Measurements from ENCODE around the gene ITGB1.
"Not testable (repeated sequence)": the region's sequence is repeated elsewhere in the genome, so short reads cannot be mapped to it uniquely, and the experiment has no call there.

ITGB1 gene

GRCh38 chr10:32931593-32931992, 26.4 kb downstream of the ITGB1 start:
- peaks cover 82% of the 10 kb centered on the region for H3K36me3 ChIP-seq (ENCODE audit: control insufficient read depth, insufficient read depth, low read length)
- H3K9me3 ChIP-seq (ENCODE audit: control insufficient read depth, low read length), result no peaks in the 10 kb centered on the region
- H3K4me3 ChIP-seq (ENCODE audit: extremely low read depth, insufficient read depth, low read length, poor library complexity, severe bottlenecking), result no peak overlapping the region
- peak overlapping the region; percentile 6 for H3K27ac ChIP-seq (ENCODE audit: low read depth, low read length, severe bottlenecking)
- H3K4me1 ChIP-seq (ENCODE audit: control insufficient read depth, insufficient read depth, low read length, poor library complexity, severe bottlenecking), result peaks cover 7% of the 10 kb centered on the region
- 75 to 100% methylated on average over 1 of the region's 1 CpG for WGBS, 2 experiments (ENCODE audit: insufficient coverage in 2 of 2)

- H3K4me3 ChIP-seq (ENCODE audit: extremely low read depth, insufficient read depth, low read length, poor library complexity, severe bottlenecking), result no peak overlapping the region
- peaks cover 82% of the 10 kb centered on the region for H3K36me3 ChIP-seq (ENCODE audit: control insufficient read depth, insufficient read depth, low read length)
- no peak overlapping the region for H3K27ac ChIP-seq (ENCODE audit: low read depth, low read length, severe bottlenecking)
- no peaks in the 10 kb centered on the region for H3K9me3 ChIP-seq (ENCODE audit: control insufficient read depth, low read length)
- no peaks in the 10 kb centered on the region for H3K4me1 ChIP-seq (ENCODE audit: control insufficient read depth, insufficient read depth, low read length, poor library complexity, severe bottlenecking)
These were observed 28.0 kb downstream of the ITGB1 start for GRCh38 chr10:32930036-32930435.

- Histone ChIP-seq H3K4me3 (ENCODE audit: extremely low read depth, insufficient read depth, low read length, poor library complexity, severe bottlenecking) (no peak overlapping the region), H3K36me3 (ENCODE audit: control insufficient read depth, insufficient read depth, low read length) (peaks cover 82% of the 10 kb centered on the region), H3K4me1 (ENCODE audit: control insufficient read depth, insufficient read depth, low read length, poor library complexity, severe bottlenecking) (peaks cover 2% of the 10 kb centered on the region), H3K27ac (ENCODE audit: low read depth, low read length, severe bottlenecking) (no peak overlapping the region), H3K9me3 (ENCODE audit: control insufficient read depth, low read length) (no peaks in the 10 kb centered on the region)
- WGBS, 2 experiments (ENCODE audit: insufficient coverage in 2 of 2), result 97 to 100% methylated on average over 3 of the region's 6 CpGs
These were observed 28.4 kb downstream of the ITGB1 start for GRCh38 chr10:32929634-32930033.

- H3K9me3 ChIP-seq (ENCODE audit: control insufficient read depth, low read length), result no peaks in the 10 kb centered on the region
- peaks cover 4% of the 10 kb centered on the region for H3K4me1 ChIP-seq (ENCODE audit: control insufficient read depth, insufficient read depth, low read length, poor library complexity, severe bottlenecking)
- no peak overlapping the region for H3K4me3 ChIP-seq (ENCODE audit: extremely low read depth, insufficient read depth, low read length, poor library complexity, severe bottlenecking)
- H3K36me3 ChIP-seq (ENCODE audit: control insufficient read depth, insufficient read depth, low read length), result peaks cover 83% of the 10 kb centered on the region
- 100% methylated on average over 1 of the region's 3 CpGs; no CpG with 5 or more reads in 1 of the 2 experiments for WGBS, 2 experiments (ENCODE audit: insufficient coverage in 2 of 2)
- H3K27ac ChIP-seq (ENCODE audit: low read depth, low read length, severe bottlenecking), result no peak overlapping the region
These were observed 30.3 kb downstream of the ITGB1 start for GRCh38 chr10:32927750-32928149.

GRCh38 chr10:32923849-32924248, 34.2 kb downstream of the ITGB1 start:
- Histone ChIP-seq H3K4me1 (ENCODE audit: control insufficient read depth, insufficient read depth, low read length, poor library complexity, severe bottlenecking) (peaks cover 4% of the 10 kb centered on the region), H3K9me3 (ENCODE audit: control insufficient read depth, low read length) (no peaks in the 10 kb centered on the region), H3K36me3 (ENCODE audit: control insufficient read depth, insufficient read depth, low read length) (peaks cover 94% of the 10 kb centered on the region), H3K27ac (ENCODE audit: low read depth, low read length, severe bottlenecking) (no peak overlapping the region), H3K4me3 (ENCODE audit: extremely low read depth, insufficient read depth, low read length, poor library complexity, severe bottlenecking) (no peak overlapping the region)
- 100% methylated on average over 1 of the region's 2 CpGs; no CpG with 5 or more reads in 1 of the 2 experiments for whole genome bisulfite sequencing, 2 experiments (ENCODE audit: insufficient coverage in 2 of 2)

- Histone ChIP-seq H3K27ac (ENCODE audit: low read depth, low read length, severe bottlenecking) (no peak overlapping the region), H3K9me3 (ENCODE audit: control insufficient read depth, low read length) (no peaks in the 10 kb centered on the region), H3K36me3 (ENCODE audit: control insufficient read depth, insufficient read depth, low read length) (peaks cover 96% of the 10 kb centered on the region), H3K4me3 (ENCODE audit: extremely low read depth, insufficient read depth, low read length, poor library complexity, severe bottlenecking) (no peak overlapping the region), H3K4me1 (ENCODE audit: control insufficient read depth, insufficient read depth, low read length, poor library complexity, severe bottlenecking) (peaks cover 4% of the 10 kb centered on the region)
- 100% methylated on average over 1 of the region's 2 CpGs; no CpG with 5 or more reads in 1 of the 2 experiments for WGBS, 2 experiments (ENCODE audit: insufficient coverage in 2 of 2)
These were observed 34.9 kb downstream of the ITGB1 start for GRCh38 chr10:32923134-32923533.

GRCh38 chr10:32922170-32922569, 35.9 kb downstream of the ITGB1 start:
- Histone ChIP-seq H3K9me3 (ENCODE audit: control insufficient read depth, low read length) (no peaks in the 10 kb centered on the region), H3K4me1 (ENCODE audit: control insufficient read depth, insufficient read depth, low read length, poor library complexity, severe bottlenecking) (peaks cover 4% of the 10 kb centered on the region), H3K27ac (ENCODE audit: low read depth, low read length, severe bottlenecking) (no peak overlapping the region), H3K4me3 (ENCODE audit: extremely low read depth, insufficient read depth, low read length, poor library complexity, severe bottlenecking) (no peak overlapping the region), H3K36me3 (ENCODE audit: control insufficient read depth, insufficient read depth, low read length) (peaks cover 90% of the 10 kb centered on the region)
- 92 to 100% methylated on average over 2 of the region's 2 CpGs for WGBS, 2 experiments (ENCODE audit: insufficient coverage in 2 of 2)

- not testable (repeated sequence) for H3K4me3 ChIP-seq (ENCODE audit: extremely low read depth, insufficient read depth, low read length, poor library complexity, severe bottlenecking); H3K27ac ChIP-seq (ENCODE audit: low read depth, low read length, severe bottlenecking); H3K4me1 ChIP-seq (ENCODE audit: control insufficient read depth, insufficient read depth, low read length, poor library complexity, severe bottlenecking); H3K9me3 ChIP-seq (ENCODE audit: control insufficient read depth, low read length)
- 100% methylated on average over 2 of the region's 5 CpGs; no CpG with 5 or more reads in 1 of the 2 experiments for WGBS, 2 experiments (ENCODE audit: insufficient coverage in 2 of 2)
- H3K36me3 ChIP-seq (ENCODE audit: control insufficient read depth, insufficient read depth, low read length), result peaks cover 60% of the 10 kb centered on the region
These were observed 40.2 kb downstream of the ITGB1 start for GRCh38 chr10:32917817-32918216.

- H3K4me1 ChIP-seq (ENCODE audit: control insufficient read depth, insufficient read depth, low read length, poor library complexity, severe bottlenecking), result no peaks in the 10 kb centered on the region
- peaks cover 64% of the 10 kb centered on the region for H3K36me3 ChIP-seq (ENCODE audit: control insufficient read depth, insufficient read depth, low read length)
- WGBS, 2 experiments (ENCODE audit: insufficient coverage in 2 of 2), result 96% methylated on average over 5 to 9 of the region's 11 CpGs
- H3K4me3 ChIP-seq (ENCODE audit: extremely low read depth, insufficient read depth, low read length, poor library complexity, severe bottlenecking), result no peak overlapping the region
- H3K9me3 ChIP-seq (ENCODE audit: control insufficient read depth, low read length), result no peaks in the 10 kb centered on the region
- no peak overlapping the region for H3K27ac ChIP-seq (ENCODE audit: low read depth, low read length, severe bottlenecking)
These were observed 46.6 kb downstream of the ITGB1 start for GRCh38 chr10:32911285-32912016.

GRCh38 chr10:32909970-32910369, 48.1 kb downstream of the ITGB1 start:
- not testable (repeated sequence) for H3K4me1 ChIP-seq (ENCODE audit: control insufficient read depth, insufficient read depth, low read length, poor library complexity, severe bottlenecking); H3K27ac ChIP-seq (ENCODE audit: low read depth, low read length, severe bottlenecking); H3K4me3 ChIP-seq (ENCODE audit: extremely low read depth, insufficient read depth, low read length, poor library complexity, severe bottlenecking); H3K9me3 ChIP-seq (ENCODE audit: control insufficient read depth, low read length)
- peaks cover 73% of the 10 kb centered on the region for H3K36me3 ChIP-seq (ENCODE audit: control insufficient read depth, insufficient read depth, low read length)
- 100% methylated on average over 2 of the region's 7 CpGs; no CpG with 5 or more reads in 1 of the 2 experiments for WGBS, 2 experiments (ENCODE audit: insufficient coverage in 2 of 2)

- Histone ChIP-seq H3K4me3 (ENCODE audit: extremely low read depth, insufficient read depth, low read length, poor library complexity, severe bottlenecking) (no peak overlapping the region), H3K36me3 (ENCODE audit: control insufficient read depth, insufficient read depth, low read length) (peaks cover 70% of the 10 kb centered on the region), H3K9me3 (ENCODE audit: control insufficient read depth, low read length) (no peaks in the 10 kb centered on the region), H3K4me1 (ENCODE audit: control insufficient read depth, insufficient read depth, low read length, poor library complexity, severe bottlenecking) (no peaks in the 10 kb centered on the region), H3K27ac (ENCODE audit: low read depth, low read length, severe bottlenecking) (no peak overlapping the region)
- WGBS, 2 experiments (ENCODE audit: insufficient coverage in 2 of 2), result 100% methylated on average over 1 of the region's 1 CpG
These were observed 48.6 kb downstream of the ITGB1 start for GRCh38 chr10:32909456-32909855.

All from mesodermal cell (in vitro differentiated cells).